ENCODE results near the gene LGR5. TPM values are rescaled to one million over a fixed set of nuclear protein-coding genes. Genes with fewer than 3 reads are reported as not detected.
"Not testable (repeated sequence)": the region's sequence is repeated elsewhere in the genome, so short reads cannot be mapped to it uniquely, and the experiment has no call there.

The LGR5 gene
- total RNA-seq, 1 donor from 2014 or later: 0.32 TPM

DNA sequence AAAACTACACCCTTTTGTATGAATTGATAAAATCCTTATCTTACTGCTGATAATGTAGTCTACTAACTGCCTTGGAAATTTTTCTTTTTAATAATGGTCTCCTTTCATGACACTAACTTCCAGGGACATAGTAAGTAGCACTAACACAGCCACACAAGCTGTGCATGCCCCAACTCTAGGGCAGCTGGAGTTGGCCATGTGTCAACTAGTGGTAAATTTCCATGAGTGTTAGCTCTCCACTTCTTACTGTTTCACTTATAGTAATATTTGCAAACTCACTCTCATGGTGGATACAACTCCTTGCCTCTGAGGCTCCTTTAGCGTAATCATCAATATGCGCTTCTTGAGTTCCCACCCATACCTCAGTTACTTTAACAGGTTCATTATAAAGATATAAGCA lies 38.0 kb downstream of the LGR5 start:
- no peaks in the 10 kb centered on the region for H4K20me1 ChIP-seq (ENCODE audit: insufficient read depth, low read length)
- H3K9ac ChIP-seq (ENCODE audit: low read length): no peak overlapping the region
- Mint-ChIP-seq H3K9me3 (ENCODE audit: unreplicated experiment) (no peaks in the 10 kb centered on the region), H3K27me3 (ENCODE audit: low read depth, unreplicated experiment) (no peaks in the 10 kb centered on the region), H3K4me1 (ENCODE audit: low read depth, unreplicated experiment) (peaks cover 26% of the 10 kb centered on the region), H3K4me3 (ENCODE audit: unreplicated experiment) (no peak overlapping the region), H3K27ac (ENCODE audit: unreplicated experiment) (no peak overlapping the region), H3K36me3 (ENCODE audit: low read depth, unreplicated experiment) (no peaks in the 10 kb centered on the region)
- H3K4me2 ChIP-seq (ENCODE audit: low read length): no peak overlapping the region
- no peaks in the 10 kb centered on the region for H3K79me2 ChIP-seq (ENCODE audit: insufficient read depth, low read length)
- DNase-seq (ENCODE audit: low read depth): no peak
- peaks cover 15% of the 10 kb centered on the region for H3K4me1 ChIP-seq (ENCODE audit: insufficient read depth, low read length)
- H3K27me3 ChIP-seq (ENCODE audit: insufficient read depth, low read length): no peaks in the 10 kb centered on the region
- no peak overlapping the region for H3K27ac ChIP-seq (ENCODE audit: low read depth, low read length)
- H2AFZ ChIP-seq (ENCODE audit: low read depth, low read length): no peak overlapping the region
- TF ChIP-seq, protein P1, sequence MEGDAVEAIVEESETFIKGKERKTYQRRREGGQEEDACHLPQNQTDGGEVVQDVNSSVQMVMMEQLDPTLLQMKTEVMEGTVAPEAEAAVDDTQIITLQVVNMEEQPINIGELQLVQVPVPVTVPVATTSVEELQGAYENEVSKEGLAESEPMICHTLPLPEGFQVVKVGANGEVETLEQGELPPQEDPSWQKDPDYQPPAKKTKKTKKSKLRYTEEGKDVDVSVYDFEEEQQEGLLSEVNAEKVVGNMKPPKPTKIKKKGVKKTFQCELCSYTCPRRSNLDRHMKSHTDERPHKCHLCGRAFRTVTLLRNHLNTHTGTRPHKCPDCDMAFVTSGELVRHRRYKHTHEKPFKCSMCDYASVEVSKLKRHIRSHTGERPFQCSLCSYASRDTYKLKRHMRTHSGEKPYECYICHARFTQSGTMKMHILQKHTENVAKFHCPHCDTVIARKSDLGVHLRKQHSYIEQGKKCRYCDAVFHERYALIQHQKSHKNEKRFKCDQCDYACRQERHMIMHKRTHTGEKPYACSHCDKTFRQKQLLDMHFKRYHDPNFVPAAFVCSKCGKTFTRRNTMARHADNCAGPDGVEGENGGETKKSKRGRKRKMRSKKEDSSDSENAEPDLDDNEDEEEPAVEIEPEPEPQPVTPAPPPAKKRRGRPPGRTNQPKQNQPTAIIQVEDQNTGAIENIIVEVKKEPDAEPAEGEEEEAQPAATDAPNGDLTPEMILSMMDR (IDR thresholded peaks at IDR 0.05; ENCODE audit: insufficient read depth, low read depth, low read length): no peak
- no peak for TF ChIP-seq EZH2 (IDR thresholded peaks at IDR 0.05; ENCODE audit: insufficient read depth, low read length)
- no peak overlapping the region for H3K4me3 ChIP-seq (ENCODE audit: insufficient read depth, low read depth, low read length)
- no peak for FAIRE-seq
- no peaks in the 10 kb centered on the region for H3K36me3 ChIP-seq (ENCODE audit: insufficient read depth, low read length)
- H3K9me3 ChIP-seq (ENCODE audit: insufficient read depth, low read depth, low read length): no peaks in the 10 kb centered on the region

GRCh38 chr12:71478270-71478669 lies 38.7 kb downstream of the LGR5 start:
- no peak for FAIRE-seq
- H3K36me3 ChIP-seq (ENCODE audit: insufficient read depth, low read length): no peaks in the 10 kb centered on the region
- H3K4me2 ChIP-seq (ENCODE audit: low read length): no peak overlapping the region
- peaks cover 15% of the 10 kb centered on the region for H3K4me1 ChIP-seq (ENCODE audit: insufficient read depth, low read length)
- Mint-ChIP-seq H3K4me3 (ENCODE audit: unreplicated experiment) (no peak overlapping the region), H3K27ac (ENCODE audit: unreplicated experiment) (no peak overlapping the region), H3K4me1 (ENCODE audit: low read depth, unreplicated experiment) (peaks cover 23% of the 10 kb centered on the region), H3K36me3 (ENCODE audit: low read depth, unreplicated experiment) (no peaks in the 10 kb centered on the region), H3K9me3 (ENCODE audit: unreplicated experiment) (no peaks in the 10 kb centered on the region), H3K27me3 (ENCODE audit: low read depth, unreplicated experiment) (no peaks in the 10 kb centered on the region)
- no peaks in the 10 kb centered on the region for H4K20me1 ChIP-seq (ENCODE audit: insufficient read depth, low read length)
- H2AFZ ChIP-seq (ENCODE audit: low read depth, low read length): no peak overlapping the region
- no peak overlapping the region for H3K4me3 ChIP-seq (ENCODE audit: insufficient read depth, low read depth, low read length)
- H3K9ac ChIP-seq (ENCODE audit: low read length): no peak overlapping the region
- no peak overlapping the region for H3K27ac ChIP-seq (ENCODE audit: low read depth, low read length)
- DNase-seq (ENCODE audit: low read depth): no peak
- no peaks in the 10 kb centered on the region for H3K79me2 ChIP-seq (ENCODE audit: insufficient read depth, low read length)
- TF ChIP-seq, protein P1 (IDR thresholded peaks at IDR 0.05; ENCODE audit: insufficient read depth, low read depth, low read length): no peak
- TF ChIP-seq EZH2 (IDR thresholded peaks at IDR 0.05; ENCODE audit: insufficient read depth, low read length): no peak
- H3K9me3 ChIP-seq (ENCODE audit: insufficient read depth, low read depth, low read length): no peaks in the 10 kb centered on the region
- no peaks in the 10 kb centered on the region for H3K27me3 ChIP-seq (ENCODE audit: insufficient read depth, low read length)

DNA sequence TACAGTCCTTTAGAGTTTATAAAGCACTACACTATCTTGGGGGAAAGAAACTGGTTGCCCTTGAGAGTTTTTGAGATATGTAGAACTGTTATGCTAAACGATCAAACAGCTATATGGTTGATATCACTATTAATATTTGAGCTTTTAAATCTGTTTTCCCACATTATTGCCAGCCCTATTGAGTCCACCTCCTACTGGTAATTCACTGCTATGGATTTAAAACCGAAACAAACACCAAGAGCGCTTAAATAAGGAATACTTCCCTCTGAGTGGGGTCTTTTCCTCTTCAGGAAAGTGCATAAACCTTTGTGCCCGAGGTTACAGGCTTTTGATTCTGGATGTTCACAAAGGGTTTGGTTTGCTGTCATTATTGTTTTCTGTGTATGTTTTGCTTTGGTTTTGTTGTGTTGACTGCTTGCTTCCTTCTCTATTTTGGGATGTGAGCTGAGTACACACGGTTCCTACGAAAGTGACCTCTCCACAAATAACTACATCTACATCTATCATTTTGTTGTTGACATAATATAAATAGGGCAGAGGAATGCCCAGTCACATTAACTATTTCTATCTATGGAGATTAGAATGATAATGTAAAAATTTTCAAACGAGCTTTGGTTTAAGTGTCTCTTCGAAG lies 44.8 kb downstream of the LGR5 start:
- no peak overlapping the region for H3K4me2 ChIP-seq (ENCODE audit: low read length)
- H3K36me3 ChIP-seq (ENCODE audit: insufficient read depth, low read length): no peaks in the 10 kb centered on the region
- no peak overlapping the region for H3K9ac ChIP-seq (ENCODE audit: low read length)
- H3K4me1 ChIP-seq (ENCODE audit: insufficient read depth, low read length): no peaks in the 10 kb centered on the region
- no peaks in the 10 kb centered on the region for H3K9me3 ChIP-seq (ENCODE audit: insufficient read depth, low read depth, low read length)
- H3K27me3 Mint-ChIP-seq (ENCODE audit: low read depth, unreplicated experiment): no peaks in the 10 kb centered on the region
- no peak overlapping the region for H3K27ac ChIP-seq (ENCODE audit: low read depth, low read length)
- FAIRE-seq (no peak), DNase-seq (ENCODE audit: low read depth) (no peak)
- no peak overlapping the region for H3K27ac Mint-ChIP-seq (ENCODE audit: unreplicated experiment)
- peaks cover 3% of the 10 kb centered on the region for H3K27me3 ChIP-seq (ENCODE audit: insufficient read depth, low read length)
- H3K36me3 Mint-ChIP-seq (ENCODE audit: low read depth, unreplicated experiment): no peaks in the 10 kb centered on the region
- H3K79me2 ChIP-seq (ENCODE audit: insufficient read depth, low read length): no peaks in the 10 kb centered on the region
- H3K4me3 ChIP-seq (ENCODE audit: insufficient read depth, low read depth, low read length): no peak overlapping the region
- H3K9me3 Mint-ChIP-seq (ENCODE audit: unreplicated experiment): no peaks in the 10 kb centered on the region
- H3K4me3 Mint-ChIP-seq (ENCODE audit: unreplicated experiment): no peak overlapping the region
- no peak for TF ChIP-seq EZH2 (IDR thresholded peaks at IDR 0.05; ENCODE audit: insufficient read depth, low read length)
- TF ChIP-seq, protein P1 (IDR thresholded peaks at IDR 0.05; ENCODE audit: insufficient read depth, low read depth, low read length): no peak
- no peak overlapping the region for H2AFZ ChIP-seq (ENCODE audit: low read depth, low read length)
- no peaks in the 10 kb centered on the region for H3K4me1 Mint-ChIP-seq (ENCODE audit: low read depth, unreplicated experiment)
- no peaks in the 10 kb centered on the region for H4K20me1 ChIP-seq (ENCODE audit: insufficient read depth, low read length)

GRCh38 chr12:71490844-71491243 lies 51.2 kb downstream of the LGR5 start:
- H3K9me3 Mint-ChIP-seq (ENCODE audit: unreplicated experiment); H3K9me3 ChIP-seq (ENCODE audit: insufficient read depth, low read depth, low read length); H2AFZ ChIP-seq (ENCODE audit: low read depth, low read length); H3K27me3 ChIP-seq (ENCODE audit: insufficient read depth, low read length); H3K4me3 ChIP-seq (ENCODE audit: insufficient read depth, low read depth, low read length); FAIRE-seq; H3K27me3 Mint-ChIP-seq (ENCODE audit: low read depth, unreplicated experiment); H3K4me1 ChIP-seq (ENCODE audit: insufficient read depth, low read length); H3K27ac Mint-ChIP-seq (ENCODE audit: unreplicated experiment); H3K4me3 Mint-ChIP-seq (ENCODE audit: unreplicated experiment); H3K36me3 ChIP-seq (ENCODE audit: insufficient read depth, low read length); H4K20me1 ChIP-seq (ENCODE audit: insufficient read depth, low read length); DNase-seq (ENCODE audit: low read depth); H3K4me1 Mint-ChIP-seq (ENCODE audit: low read depth, unreplicated experiment); H3K27ac ChIP-seq (ENCODE audit: low read depth, low read length); H3K79me2 ChIP-seq (ENCODE audit: insufficient read depth, low read length); H3K4me2 ChIP-seq (ENCODE audit: low read length); H3K9ac ChIP-seq (ENCODE audit: low read length); H3K36me3 Mint-ChIP-seq (ENCODE audit: low read depth, unreplicated experiment): not testable (repeated sequence)
